GM10266 (cell line): ENCODE results near the gene PTK6.

ENCODE experiments used
- DNase-seq: peaks from one replicate; pipeline ENCODE4 v3.0.0; 2012; ENCODE audit errors: extremely low spot score
- TF ChIP-seq, protein P1 (sequence below): IDR thresholded peaks from 2 replicates; pipeline ENCODE4 v1.5.1; 2012; ENCODE audit warnings: mild to moderate bottlenecking, low read depth; ENCODE audit not compliant: control insufficient read depth, insufficient read depth; ENCODE audit errors: missing control alignments

PTK6 gene

DNA sequence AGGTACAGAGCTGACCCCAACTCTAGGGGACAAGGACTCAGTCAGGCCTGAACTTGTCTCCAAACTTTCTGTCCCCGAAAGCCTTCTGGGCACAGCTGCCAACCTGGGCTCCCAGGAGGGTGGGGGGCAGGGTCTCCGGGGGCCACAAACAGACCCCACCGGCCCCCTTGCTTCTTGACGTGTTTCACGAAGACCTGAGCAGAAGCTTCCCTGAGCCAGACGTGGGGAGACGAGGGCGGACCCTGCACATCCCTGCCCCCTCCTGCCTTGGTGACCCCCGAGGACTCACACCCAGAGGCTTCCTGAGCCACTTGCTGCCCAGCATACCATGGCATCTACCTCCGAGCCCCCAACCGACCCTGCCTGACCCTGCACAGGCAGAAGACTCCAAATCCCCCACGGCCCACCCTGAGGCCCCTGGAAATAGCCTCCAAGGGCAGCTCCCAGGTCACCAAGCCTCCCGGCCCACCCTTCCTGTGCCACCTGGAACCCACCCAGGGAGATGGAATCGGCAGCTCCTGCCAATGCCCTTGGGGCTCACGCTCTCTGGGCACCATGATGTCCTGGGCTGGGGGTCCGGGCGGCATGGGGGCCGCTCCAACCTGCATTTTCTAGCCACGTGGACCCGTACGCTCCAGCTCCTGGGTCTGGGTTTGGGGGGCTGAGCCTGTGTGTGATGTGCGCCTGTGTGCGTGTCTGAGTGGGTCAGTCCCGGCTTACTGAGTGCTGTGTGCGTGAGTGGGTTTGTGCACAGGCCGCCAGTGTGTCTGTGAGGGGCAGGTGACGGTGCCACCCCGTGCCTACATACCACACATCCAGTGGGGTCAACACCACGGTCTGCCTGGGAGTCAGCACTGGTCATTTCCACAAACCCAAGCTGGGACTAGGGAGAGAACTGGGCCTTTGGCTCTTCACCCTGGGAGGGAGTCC lies 2.5 kb upstream of the PTK6 start:
- TF ChIP-seq, protein P1, sequence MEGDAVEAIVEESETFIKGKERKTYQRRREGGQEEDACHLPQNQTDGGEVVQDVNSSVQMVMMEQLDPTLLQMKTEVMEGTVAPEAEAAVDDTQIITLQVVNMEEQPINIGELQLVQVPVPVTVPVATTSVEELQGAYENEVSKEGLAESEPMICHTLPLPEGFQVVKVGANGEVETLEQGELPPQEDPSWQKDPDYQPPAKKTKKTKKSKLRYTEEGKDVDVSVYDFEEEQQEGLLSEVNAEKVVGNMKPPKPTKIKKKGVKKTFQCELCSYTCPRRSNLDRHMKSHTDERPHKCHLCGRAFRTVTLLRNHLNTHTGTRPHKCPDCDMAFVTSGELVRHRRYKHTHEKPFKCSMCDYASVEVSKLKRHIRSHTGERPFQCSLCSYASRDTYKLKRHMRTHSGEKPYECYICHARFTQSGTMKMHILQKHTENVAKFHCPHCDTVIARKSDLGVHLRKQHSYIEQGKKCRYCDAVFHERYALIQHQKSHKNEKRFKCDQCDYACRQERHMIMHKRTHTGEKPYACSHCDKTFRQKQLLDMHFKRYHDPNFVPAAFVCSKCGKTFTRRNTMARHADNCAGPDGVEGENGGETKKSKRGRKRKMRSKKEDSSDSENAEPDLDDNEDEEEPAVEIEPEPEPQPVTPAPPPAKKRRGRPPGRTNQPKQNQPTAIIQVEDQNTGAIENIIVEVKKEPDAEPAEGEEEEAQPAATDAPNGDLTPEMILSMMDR: no peak
- no peak for DNase-seq

DNA sequence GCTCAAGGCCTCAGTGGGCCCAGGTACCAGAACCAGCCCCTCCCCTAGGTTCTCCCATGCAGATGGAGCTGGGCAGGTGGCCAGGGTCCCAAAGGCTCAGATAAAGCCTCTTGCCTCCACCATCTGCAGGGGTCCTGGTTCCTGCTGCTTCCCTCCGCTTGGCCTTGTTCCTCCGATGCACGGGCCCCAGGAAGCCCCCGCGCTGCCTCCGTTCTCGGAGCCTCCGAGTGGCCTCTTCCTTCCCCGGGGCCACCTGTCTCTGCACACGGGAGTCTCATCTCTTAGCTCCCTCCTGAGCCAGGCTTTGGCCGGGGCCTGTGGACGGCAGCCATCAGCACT lies 1.9 kb upstream of the PTK6 start:
- DNase-seq: no peak
- TF ChIP-seq, protein P1: no peak

DNA sequence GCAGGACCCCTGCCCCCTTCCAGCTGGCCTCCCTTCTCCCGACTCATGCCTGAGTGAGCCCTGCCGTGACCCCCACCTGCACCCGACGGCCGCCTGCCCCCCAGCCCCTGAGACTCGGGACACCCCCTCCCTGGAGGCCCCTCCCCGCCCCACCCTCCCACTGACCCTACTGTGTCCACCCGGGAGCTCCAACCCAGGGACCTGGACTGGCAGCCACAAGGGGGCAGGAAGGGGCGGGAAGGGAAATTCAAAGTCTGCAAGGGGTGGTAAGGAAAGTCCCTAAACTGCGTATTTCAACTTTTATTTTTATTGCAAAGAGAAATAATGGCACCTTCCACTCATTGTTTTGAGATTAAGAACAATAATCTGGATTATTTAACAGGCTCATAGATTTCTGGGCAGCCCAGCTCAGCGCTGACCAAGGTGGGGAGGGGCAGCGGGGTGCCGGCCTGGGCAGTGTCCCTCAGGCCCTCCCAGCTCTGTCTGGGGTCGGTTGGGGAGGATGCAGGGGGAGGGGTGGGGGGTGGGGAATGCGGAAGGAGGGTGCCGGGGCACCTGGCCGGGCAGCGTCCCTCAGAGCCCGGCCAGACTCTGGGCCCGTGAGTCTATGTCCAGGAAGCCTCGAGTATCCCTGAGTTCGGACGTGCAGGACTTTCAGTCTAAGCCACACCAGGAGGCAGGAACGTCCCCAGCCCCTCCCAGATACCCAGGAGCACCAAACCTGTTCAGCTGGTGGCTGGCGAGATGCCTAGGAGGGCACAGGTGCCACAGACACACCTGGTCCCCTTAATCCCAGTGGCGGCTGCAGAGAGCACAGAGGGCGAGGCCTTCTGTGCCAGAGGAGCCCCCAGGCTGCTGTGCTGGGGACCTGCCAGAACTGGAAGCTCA lies 1.3 kb upstream of the PTK6 start:
- DNase-seq: peak; percentile 76

DNA sequence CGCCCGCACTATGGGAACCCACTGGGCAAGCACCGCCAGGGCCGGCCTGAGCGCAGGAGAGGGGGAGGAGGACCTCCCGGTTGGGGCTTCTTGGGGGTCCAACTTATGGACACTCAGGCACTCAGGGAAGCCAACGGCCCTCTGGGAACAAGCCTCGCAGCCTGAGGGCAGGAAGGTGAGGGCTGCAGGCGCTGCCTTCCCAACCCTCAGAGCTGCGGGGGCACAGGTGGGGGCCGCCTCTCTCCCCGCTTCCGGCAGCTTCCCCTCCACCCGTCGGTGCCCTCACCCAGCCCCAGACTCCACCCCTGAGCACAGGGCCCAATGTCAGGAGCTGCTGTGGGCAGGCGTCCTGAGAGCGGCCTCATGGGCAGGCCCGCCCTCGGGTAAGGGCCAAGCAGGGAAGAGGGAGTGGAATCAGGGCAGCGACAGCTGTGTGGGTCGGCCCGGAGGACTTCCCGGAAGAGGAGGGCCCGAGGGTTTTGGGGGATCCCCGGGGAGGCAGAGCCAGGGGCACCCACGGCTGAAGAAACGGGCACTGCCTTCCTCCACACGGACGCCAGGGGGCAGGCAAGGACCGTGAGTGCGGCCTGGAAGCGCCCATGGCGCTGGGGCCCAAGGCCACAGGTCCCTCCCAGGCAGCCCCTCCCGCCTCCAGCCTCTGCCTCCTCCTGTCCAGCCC lies 488 bp upstream of the PTK6 start:
- peak; percentile 100 for DNase-seq

More for the DNA sequence above, 1.3 kb upstream of the PTK6 start:
- TF ChIP-seq, protein P1: peak; percentile 22

DNA sequence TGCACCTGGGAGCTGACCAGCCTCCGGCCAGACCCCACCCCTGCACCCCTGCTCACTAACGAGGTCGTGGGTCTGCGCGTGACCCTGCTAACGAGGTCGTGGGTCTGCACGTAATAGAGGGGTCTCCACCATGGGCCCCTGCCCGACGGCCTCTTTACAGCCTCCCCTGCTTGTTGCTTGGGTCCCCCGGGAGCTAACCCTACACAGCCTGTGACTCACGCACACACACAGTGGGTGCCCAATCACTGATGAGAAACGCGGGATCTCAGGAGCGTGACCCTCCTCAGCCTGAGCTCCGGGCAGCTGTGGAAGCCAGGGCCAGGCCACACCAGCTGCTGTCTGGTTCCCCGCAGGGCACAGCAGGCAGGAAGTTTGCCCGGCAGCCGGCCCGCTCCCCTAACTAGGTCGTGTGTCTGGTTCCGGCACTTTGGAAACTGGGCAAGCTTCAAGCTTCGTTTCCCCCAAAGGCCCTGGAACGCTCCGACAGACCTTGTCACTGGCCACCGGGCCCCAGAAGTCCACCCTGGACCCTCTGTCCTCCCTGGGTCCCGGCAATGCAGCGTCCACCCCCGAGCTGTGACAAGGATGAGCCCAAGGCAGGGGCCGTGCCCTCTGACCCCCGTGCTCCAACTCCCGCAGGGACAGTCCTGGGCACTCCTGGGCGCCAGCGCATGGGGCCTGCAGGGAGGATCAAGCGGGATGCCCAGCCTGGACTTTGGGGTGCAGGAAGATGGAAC lies 767 bp downstream of the PTK6 start:
- TF ChIP-seq, protein P1: no peak
- DNase-seq: no peak

More for the DNA sequence above, 488 bp upstream of the PTK6 start:
- TF ChIP-seq, protein P1: peak; percentile 98

DNA sequence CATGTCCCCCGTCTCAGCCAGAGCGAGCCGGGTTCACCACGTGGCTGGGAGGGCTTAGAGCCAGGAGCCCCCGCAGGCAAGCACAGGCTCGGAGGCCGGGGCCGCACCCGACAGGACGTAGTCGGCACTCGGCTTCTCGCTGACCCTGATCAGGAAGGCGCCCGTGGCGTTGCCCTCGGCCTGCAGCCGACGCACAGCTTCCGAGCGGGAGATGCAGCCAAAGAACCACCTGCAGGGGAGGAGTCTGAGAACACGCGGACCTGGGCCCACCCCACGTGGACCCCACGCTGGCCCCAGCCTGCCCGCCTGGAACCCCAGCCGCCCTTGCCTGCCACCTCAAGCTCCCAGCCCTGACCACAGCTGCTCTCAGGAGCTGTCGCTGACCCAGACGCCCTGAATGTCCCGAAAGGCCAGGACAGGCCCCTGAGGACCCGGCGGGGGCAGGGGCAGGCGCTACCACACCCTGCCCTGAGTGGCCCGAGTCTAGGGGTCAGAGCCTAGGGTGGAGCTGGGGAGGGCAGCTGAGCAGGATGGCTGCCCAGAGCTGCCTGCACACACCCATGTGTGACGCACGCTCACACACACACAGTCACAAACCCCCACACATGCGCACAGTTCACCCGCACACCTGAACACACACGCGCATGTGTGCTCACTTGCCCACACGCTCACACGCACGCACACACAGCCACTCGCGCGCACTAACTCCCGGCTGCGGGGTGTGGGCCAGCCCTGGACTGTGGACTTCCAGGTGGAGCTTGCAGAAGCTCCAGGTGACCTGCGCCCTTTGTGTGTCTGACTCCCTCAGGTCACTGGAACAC lies 2.1 kb downstream of the PTK6 start:
- DNase-seq: no peak
- TF ChIP-seq, protein P1: no peak
